Left forelimb (tissue), 1 donor: ENCODE data around the gene FDXR.
A peak's percentile ranks its signal among the peaks of the same experiment; 100 is the strongest.
"Not testable (repeated sequence)": the region's sequence is repeated elsewhere in the genome, so short reads cannot be mapped to it uniquely, and the experiment has no call there.

Source experiments
- DNase-seq: peaks from one replicate; pipeline ENCODE4 v3.0.0-alpha.2; 2018; ENCODE audit warnings: low spot score

The FDXR gene

DNA sequence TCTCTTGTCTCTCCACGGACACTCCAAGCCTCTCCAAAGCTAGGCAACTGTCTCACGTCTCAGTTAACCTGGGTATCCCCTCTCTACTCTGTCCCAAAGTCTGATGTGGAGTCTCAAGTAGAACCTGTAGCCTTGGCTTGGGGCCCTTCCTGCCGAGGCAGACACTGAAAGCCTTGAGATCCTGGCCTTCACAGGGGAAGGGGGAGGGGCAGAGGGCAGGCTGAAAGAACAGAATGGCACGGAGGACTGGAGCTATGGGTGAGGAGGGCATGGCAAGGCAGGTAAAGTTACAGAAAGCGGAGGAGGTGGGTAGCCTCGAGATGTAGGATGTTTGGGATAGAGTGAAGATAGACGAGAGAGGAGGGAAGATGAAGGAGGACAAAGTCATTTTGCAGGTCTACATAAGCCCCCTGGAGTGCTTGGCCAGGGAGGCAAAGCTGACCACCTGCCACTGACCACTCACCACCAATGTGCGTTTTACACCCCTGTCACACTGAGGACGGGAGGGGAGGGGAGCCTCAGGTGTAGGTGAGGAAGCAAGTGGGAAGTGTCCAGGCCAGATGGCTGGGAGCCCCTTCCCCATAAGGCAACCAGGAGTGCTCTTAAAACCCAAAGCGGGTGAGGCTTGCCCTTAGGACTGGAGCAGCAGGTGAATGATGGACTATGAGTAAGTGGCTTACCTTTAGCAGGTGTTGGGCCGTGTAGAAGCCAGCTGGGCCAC, 1.3 kb downstream of the FDXR start:
- no peak for DNase-seq

GRCh38 chr17:74870512-74870911, 2.3 kb downstream of the FDXR start:
- no peak for DNase-seq

DNA sequence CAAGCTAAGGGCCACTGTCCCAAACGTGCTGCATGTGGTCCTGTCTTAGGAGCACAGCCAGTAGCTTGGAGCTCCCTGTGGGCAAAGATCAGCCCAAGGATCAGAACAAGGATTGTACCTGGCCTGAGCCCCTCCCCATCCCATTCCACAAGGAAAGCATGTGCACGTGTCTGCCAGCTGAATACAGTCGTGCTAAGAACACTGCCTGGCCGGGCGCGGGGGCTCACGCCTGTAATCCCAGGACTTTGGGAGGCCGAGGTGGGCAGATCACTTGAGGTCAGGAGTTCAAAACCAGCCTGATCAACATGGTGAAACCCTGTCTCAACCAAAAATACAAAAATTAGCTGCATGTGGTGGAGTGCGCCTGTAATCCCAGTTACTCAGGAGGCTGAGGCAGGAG, 2.8 kb downstream of the FDXR start:
- DNase-seq = not testable (repeated sequence)

GRCh38 chr17:74868908-74869255, 3.9 kb downstream of the FDXR start:
- no peak for DNase-seq

DNA sequence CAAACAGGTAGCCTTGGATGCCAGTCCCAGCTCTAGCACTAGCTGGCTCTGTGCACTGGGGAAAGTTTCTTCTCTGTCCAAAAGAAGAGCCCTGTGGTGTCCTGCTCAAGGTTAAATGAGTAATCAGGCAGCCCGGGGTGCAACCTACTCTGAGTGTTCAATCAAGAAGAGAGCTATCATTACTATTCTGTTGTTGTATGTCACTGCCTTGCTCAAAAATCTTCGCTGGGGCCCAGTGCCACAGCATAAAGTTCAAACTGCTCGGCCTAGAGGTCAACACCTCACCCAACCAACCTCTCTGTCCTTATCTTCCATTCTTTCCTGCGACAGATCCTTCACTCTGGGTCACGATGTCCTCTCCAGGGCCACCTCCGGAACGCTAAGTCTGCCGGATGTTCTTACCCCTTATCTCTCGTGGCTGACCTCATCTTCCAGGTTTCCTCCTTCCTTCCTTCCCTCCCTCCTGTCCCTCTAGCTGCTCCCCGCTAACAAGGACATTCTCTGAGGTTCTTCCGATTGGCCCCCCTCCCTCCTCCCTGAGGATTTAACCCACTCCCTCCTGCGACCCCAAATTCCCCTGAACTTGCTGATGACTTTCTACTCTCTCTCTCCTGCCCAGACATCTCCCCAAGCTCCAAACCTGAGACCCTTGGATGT, 4.4 kb downstream of the FDXR start:
- DNase-seq = no peak

- no peak for DNase-seq
Measured at GRCh38 chr17:74866198-74866835, 6.5 kb downstream of the FDXR start.

- DNase-seq = no peak
Measured at GRCh38 chr17:74865504-74866197, 7.1 kb downstream of the FDXR start.

DNA sequence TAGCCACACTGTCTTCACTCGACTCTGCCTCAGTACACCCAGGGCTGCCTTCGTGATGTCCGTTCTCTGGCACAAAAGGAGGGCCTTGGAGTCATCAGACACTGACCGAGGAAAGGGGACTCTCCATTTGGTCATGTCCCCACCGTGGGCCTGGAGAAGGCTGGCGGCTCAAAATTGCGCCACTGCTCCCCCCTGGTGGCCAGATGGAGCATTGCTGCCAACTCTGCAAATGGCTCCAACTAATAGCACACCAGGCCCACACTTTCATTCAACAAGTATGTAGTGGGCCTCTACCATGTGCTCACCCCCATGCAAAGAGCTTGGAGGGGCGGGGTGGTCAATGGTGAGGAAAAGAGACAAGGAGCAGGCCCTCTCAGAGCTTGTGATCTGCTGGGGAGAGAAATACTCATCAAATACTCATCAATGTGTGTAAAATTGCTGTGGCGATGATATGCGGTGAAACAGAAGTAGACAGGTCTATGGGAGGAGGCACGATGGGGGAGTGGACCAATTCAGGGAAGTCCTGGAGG, 7.9 kb downstream of the FDXR start:
- peak; percentile 87 for DNase-seq

DNA sequence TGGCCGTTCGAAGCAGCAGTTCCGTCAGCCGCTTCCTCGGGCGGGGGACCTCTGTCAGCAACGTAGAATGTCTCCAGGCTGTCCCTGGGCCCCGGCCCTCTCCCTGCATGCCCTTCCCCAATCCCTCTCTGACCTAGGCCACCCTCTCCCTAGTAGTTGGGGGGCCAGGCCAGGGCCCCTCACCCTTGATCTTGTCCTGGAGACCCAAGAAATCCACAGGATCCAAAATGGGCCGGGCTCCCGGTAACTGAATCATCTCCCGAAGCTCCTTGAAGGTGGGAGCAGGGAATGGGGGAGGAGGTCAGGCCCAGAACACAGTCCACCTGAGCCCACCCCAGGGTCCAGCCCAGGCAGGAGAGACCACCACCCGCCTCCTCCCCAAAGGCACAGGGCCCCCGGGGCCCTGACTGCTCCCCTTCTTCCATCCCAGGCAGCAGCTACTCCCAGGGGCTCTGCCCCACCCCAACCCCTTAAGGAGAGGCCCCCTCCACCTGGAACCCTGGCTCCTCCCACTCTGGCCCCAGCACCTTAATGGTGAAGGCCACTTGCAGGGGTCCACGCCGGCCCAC, 8.4 kb downstream of the FDXR start:
- no peak for DNase-seq

DNA sequence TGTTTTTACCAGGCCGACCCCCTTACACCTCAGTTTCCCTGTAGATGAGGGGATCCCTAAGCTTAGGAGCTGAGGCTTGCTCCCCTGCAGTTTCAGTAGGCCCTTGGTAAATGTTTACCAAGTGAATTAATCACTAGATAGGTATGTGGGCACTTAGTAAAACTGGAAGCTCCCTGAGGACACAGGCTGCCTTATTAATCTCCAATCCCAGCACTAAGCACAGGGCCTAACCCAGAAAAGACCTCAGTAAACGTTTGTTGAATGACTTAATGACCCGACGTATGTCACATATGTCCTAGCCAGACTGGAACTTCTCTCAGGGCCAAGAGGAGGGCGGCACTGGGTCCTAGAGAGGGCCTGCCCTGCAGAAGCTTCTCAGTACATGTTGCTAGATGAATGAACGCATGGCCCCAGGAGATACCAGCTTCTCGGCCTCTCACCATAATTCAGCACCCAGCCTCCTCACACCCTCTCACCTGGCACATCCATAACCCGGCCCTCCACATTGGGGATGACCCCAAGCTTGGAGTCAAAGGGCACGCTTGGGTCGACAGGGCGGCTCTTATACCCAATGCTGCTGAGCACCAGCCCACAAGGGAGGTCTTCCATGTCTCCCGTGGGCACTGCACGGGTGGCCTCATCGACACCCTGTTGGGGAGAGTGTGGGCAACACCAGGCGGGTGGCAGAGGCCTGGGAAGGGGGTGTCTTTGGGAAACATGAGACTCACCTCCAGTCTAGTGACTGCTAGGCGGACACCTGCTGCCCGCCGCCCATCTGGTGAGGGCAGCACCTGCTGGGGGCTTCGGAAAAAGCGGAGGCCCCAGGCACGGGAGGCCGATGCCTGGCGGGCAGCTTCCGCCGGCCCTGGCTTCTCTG, 9.1 kb downstream of the FDXR start:
- no peak for DNase-seq

- no peak for DNase-seq
Measured at GRCh38 chr17:74862919-74863318, 9.9 kb downstream of the FDXR start.

DNA sequence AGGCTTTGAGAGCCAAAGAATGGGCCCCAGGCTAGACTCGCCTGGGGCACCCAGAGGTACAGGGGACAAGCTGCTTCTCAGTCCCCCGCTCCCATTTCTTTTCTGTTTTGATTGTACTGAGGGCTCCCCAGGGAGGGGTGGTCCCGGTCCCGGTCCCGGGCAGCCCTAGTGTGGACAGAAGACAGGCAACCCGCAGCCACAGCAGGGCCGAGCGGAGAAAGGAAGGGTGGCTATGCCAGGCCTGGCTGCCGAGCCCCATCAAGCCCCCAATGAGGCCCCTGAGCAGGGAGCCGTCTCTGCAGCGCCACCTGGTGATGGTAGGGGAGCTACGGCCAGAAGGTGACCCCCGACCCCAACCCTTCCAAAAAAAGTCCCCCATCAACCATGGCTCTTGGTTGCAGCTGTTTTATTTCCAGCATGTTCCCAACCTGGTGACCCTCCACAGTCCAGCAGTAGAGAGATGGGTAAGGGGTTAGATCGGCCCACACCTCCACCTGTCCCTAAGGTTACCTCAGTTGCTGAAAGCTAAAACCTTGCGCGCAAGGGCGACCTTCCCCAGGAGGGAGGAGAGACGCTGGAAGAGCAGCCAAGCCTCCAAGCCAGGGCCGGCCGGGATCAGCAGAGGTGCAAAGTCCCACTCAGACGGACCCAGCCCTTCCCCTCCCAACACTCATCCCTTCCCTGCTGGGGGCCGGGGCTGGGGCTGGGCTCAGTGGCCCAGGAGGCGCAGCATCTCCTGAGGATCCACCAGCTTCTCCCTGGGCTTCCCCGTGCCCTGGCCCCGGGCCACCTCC, 10.5 kb downstream of the FDXR start:
- DNase-seq = no peak

DNA sequence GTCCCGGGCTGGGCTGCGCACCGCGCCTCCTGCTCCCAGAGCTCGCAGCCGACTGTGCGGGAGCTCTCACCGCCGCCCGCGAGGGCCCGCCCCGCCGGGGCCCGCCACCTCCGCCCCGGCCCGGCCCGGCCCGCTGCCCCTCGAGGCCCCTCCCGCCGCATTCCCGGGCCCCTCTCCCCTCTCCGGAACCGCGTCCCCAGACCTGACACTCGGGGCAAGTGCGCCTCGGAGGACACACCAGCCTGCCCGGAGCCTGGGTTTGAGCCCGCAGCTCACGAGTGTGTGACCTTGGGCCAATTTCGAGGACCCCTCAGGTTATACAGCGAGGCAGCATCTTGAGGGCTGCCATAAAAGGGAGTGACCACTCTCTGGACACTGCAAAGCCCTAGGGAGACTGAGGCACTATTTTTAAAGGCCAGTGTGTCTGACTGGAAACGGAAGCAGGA, 11.1 kb downstream of the FDXR start:
- DNase-seq = no peak

DNA sequence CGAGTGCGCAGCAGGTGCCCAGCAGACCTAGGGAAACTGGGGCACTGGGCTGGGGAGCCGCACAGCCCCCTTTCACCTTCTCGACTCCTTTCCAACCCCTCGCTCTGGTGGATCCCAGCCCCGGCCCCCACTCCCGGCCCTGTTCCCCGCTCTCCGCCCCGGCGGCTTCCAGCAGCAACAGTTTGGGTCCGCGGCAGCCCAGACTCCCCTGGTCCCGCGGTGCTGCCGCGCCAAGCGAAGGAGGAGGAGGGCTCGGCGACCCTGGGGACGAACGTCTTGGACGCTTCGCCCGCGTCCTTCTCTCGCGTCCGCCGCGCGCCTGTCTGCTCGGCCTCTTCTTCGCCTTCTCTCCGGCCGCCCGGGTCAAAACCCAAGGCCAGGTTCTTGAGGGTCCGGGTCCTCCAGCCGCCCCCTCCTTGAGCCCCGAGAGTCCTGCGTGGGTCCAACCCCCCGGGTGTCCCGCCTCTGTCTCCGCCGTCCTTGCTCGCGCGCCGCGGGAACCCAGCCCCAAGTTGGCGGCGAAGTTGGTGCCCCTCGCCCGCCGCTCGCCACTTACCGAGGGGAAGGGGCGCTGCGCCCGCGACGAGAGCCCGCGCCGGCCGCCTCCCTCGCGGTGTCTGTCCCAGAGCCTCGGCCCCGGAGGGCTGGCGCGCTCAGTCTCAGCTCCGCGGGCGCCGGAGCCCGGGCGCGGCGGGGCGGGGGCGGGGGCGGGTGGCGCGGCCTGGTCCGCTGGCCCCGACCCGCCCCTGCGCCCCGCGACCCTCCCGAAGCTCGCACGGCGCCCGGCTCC, 11.7 kb downstream of the FDXR start:
- DNase-seq = no peak

GRCh38 chr17:74860229-74860871, 12.4 kb downstream of the FDXR start:
- no peak for DNase-seq

DNA sequence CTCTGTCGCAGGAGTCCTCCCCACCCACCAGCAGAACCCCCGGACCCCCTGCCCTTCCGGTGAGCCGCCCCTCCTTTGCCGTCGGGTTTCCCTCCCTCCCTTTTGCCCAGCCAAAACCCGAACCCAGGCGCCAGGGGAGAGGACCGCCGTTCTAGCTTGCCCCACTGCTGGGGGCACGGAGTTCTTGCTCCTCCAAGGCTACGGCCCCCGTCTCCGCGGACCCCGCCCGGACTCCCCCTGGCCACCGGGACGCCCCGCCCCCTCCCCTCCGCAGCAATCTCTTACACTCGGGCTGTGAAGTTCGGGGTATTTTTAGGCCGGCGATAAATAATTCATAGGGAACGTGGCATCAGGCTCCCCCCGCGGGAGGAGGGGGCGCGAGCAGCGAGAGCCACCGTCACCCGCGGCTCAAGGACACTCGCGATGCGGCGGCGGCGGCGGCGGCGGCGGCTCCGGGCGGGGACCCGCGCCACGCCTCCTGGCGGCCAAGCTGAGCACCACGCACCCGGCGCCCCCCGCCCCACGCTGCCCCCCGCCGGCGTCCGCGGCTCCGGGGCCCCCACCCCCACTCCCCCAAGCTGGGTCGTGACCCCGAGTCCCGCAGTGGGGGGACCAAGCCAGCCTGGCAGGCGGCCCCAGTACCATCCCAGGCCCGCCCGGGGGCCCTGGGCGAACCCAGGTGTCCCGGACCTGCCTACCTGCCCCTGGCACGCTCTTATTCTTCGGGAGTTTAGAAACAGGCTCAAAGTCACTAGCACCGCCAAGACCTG, 13.2 kb downstream of the FDXR start, which contains the start of gene GRIN2C:
Gene GRIN2C (minus strand): TSS at position 427 of the 770 bp plus-strand sequence. CDS start 4,793 bp downstream, outside the sequence.
- no peak for DNase-seq

- DNase-seq = no peak
Measured at GRCh38 chr17:74858672-74859458, 13.9 kb downstream of the FDXR start.
